Keratinocyte (primary cell): ENCODE measurements around the gene ATP2B2. TPM values are rescaled to one million over a fixed set of nuclear protein-coding genes. Genes with fewer than 3 reads are reported as not detected.

ENCODE experiments used
- DNase-seq: peaks from one replicate; pipeline ENCODE4 v3.0.0-alpha.2; 2011; ENCODE audit warnings: low read depth, missing footprints, low spot score
- FAIRE-seq: peaks from 2 replicates; lab custom pipeline; 2011; peaks lifted over from hg19 to GRCh38; lab: Jason Lieb, UNC
- H2AFZ ChIP-seq: 2 replicates; pipeline ENCODE4 v1.6.0; 2012; ENCODE audit warnings: low read length, control low read depth, inconsistent platforms; ENCODE audit not compliant: control insufficient read depth
- H3K27ac ChIP-seq: 2 replicates; pipeline ENCODE4 v1.5.1; 2011; ENCODE audit warnings: low read length; ENCODE audit not compliant: control insufficient read depth, insufficient read depth
- H3K27me3 ChIP-seq: 3 replicates; pipeline ENCODE4 v1.6.0; 2011; ENCODE audit warnings: low read length; ENCODE audit not compliant: control insufficient read depth, insufficient read depth; ENCODE audit errors: extremely low read depth
- H3K36me3 ChIP-seq, 2 experiments: 2 replicates in 1 of 2; 3 replicates in 1 of 2; pipeline ENCODE4 v1.5.1; 2011; ENCODE audit warnings: low read length in 2 of 2, mild to moderate bottlenecking in 1 of 2; ENCODE audit not compliant: control insufficient read depth in 2 of 2, insufficient read depth in 2 of 2; ENCODE audit errors: extremely low read depth in 1 of 2
- H3K4me1 ChIP-seq: 3 replicates; pipeline ENCODE4 v1.5.1; 2011; ENCODE audit warnings: low read length; ENCODE audit not compliant: control insufficient read depth, insufficient read depth; ENCODE audit errors: extremely low read depth
- H3K4me2 ChIP-seq: 3 replicates; pipeline ENCODE4 v1.6.0; 2011; ENCODE audit warnings: low read depth, low read length; ENCODE audit not compliant: control insufficient read depth, insufficient read depth; ENCODE audit errors: extremely low read depth
- H3K4me3 ChIP-seq, 3 experiments: fragments of 200-600 bp in 1 of 3; sonication (generic) in 1 of 3; 2 replicates in 2 of 3; 3 replicates in 1 of 3; pipeline ENCODE4 v1.5.1; 2011 to 2016; ENCODE audit warnings: low read length in 3 of 3, mild to moderate bottlenecking in 3 of 3, control low read depth in 2 of 3, inconsistent platforms in 1 of 3, low read depth in 1 of 3, mixed read lengths in 1 of 3, mixed run types in 1 of 3, moderate library complexity in 1 of 3; ENCODE audit not compliant: control insufficient read depth in 2 of 3, insufficient read depth in 2 of 3; ENCODE audit errors: extremely low read depth in 1 of 3
- H3K79me2 ChIP-seq: 2 replicates; pipeline ENCODE4 v1.6.0; 2012; ENCODE audit warnings: low read length; ENCODE audit not compliant: control insufficient read depth, insufficient read depth
- H3K9ac ChIP-seq: 3 replicates; pipeline ENCODE4 v1.6.0; 2011; ENCODE audit warnings: low read length; ENCODE audit not compliant: control insufficient read depth, insufficient read depth; ENCODE audit errors: extremely low read depth
- H3K9me1 ChIP-seq: 3 replicates; pipeline ENCODE4 v1.6.0; 2011; ENCODE audit warnings: low read length; ENCODE audit not compliant: control insufficient read depth, insufficient read depth; ENCODE audit errors: extremely low read depth
- H3K9me3 ChIP-seq: 2 replicates; pipeline ENCODE4 v1.5.1; 2012; ENCODE audit warnings: low read depth, low read length; ENCODE audit not compliant: control insufficient read depth
- H4K20me1 ChIP-seq: 3 replicates; pipeline ENCODE4 v1.6.0; 2011; ENCODE audit warnings: low read length; ENCODE audit not compliant: control insufficient read depth, insufficient read depth; ENCODE audit errors: extremely low read depth
- EZH2 ChIP-seq: IDR thresholded peaks from one replicate; pipeline ENCODE4 v1.6.1; 2012; ENCODE audit warnings: inconsistent platforms, mild to moderate bottlenecking, low read length, moderate library complexity
- dilution Hi-C: fragments of 300-500 bp; cut with MboI; formaldehyde crosslinking; loops from one replicate; pipeline ENCODE4 v1.7.0; 2020; ENCODE audit warnings: low sequenced_read_pairs; ENCODE audit not compliant: extremely low pct_ligation_motif_present
- polyA plus RNA-seq, 5 experiments: library from polyadenylated mRNA; depleted of rRNA in 3 of 5; stranded (reverse) in 3 of 5; stranded (forward) in 1 of 5; unstranded in 1 of 5; fragments of >200 nt; gene quantifications; 1 replicate in 1 of 5; 2 replicates in 3 of 5; 3 replicates in 1 of 5; pipeline versions ENCODE4 v1.2.1 to v1.2.3, GENCODE V29; 2011 to 2012; ENCODE audit warnings: missing spikeins in 2 of 5, low read depth in 1 of 5, low replicate concordance in 1 of 5
- TF ChIP-seq, protein P1 (sequence below), 3 experiments: IDR thresholded peaks in 1 of 3; conservative IDR thresholded peaks in 1 of 3; optimal IDR thresholded peaks in 1 of 3; 2 replicates in 2 of 3; 3 replicates in 1 of 3; pipeline versions ENCODE3 to v1.5.1; 2011; ENCODE audit warnings: low read length in 3 of 3, mild to moderate bottlenecking in 3 of 3, moderate library complexity in 2 of 3, control low read depth in 1 of 3, inconsistent platforms in 1 of 3; ENCODE audit not compliant: insufficient read depth in 2 of 3; ENCODE audit errors: extremely low read depth in 1 of 3

Gene ATP2B2
- polyA plus RNA-seq, 1 donor (not counting 4 experiments of a cell fraction or from before 2014, with no cell fraction given): not detected

DNA sequence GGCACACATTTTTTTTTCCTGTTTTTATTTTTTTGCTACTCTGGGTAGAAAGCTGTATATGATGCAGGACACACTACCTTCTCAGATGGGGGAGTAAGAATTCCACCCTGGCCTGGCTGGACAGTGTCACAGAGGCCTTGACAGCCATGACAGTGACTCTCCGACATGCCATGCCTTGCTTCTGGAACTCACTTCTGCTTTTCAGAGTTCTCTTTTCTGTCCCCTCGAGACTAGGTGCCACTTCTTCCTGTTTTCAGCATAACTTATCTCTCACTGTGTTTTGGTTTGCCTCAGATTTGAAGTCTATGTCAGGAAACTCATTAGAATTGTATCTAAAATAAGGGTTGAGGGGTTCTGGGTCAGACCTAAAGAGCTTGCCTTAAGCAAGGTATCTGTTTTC is 115.4 kb downstream of the ATP2B2 start:
- Histone ChIP-seq H4K20me1 (no peaks in the 10 kb centered on the region), H3K36me3 (no peaks in the 10 kb centered on the region), H3K4me1 (no peaks in the 10 kb centered on the region), H3K4me2 (no peak overlapping the region), H3K27ac (no peak overlapping the region), H3K27me3 (peaks cover 28% of the 10 kb centered on the region), H3K9me1 (no peaks in the 10 kb centered on the region), H3K9ac (no peak overlapping the region), H2AFZ (no peak overlapping the region), H3K79me2 (no peaks in the 10 kb centered on the region), H3K9me3 (peaks cover 3% of the 10 kb centered on the region), H3K4me3 (no peak overlapping the region)
- FAIRE-seq (no peak), DNase-seq (no peak)
- TF ChIP-seq, protein P1, sequence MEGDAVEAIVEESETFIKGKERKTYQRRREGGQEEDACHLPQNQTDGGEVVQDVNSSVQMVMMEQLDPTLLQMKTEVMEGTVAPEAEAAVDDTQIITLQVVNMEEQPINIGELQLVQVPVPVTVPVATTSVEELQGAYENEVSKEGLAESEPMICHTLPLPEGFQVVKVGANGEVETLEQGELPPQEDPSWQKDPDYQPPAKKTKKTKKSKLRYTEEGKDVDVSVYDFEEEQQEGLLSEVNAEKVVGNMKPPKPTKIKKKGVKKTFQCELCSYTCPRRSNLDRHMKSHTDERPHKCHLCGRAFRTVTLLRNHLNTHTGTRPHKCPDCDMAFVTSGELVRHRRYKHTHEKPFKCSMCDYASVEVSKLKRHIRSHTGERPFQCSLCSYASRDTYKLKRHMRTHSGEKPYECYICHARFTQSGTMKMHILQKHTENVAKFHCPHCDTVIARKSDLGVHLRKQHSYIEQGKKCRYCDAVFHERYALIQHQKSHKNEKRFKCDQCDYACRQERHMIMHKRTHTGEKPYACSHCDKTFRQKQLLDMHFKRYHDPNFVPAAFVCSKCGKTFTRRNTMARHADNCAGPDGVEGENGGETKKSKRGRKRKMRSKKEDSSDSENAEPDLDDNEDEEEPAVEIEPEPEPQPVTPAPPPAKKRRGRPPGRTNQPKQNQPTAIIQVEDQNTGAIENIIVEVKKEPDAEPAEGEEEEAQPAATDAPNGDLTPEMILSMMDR (optimal IDR thresholded peaks at IDR 0.05 in 1 of 3, IDR thresholded peaks at IDR 0.05 in 1 of 3, conservative IDR thresholded peaks at IDR 0.05 in 1 of 3; ENCODE audit: extremely low read depth in 1 of 3, insufficient read depth in 2 of 3, low read length in 3 of 3): no peak
- no peak for TF ChIP-seq EZH2
- dilution Hi-C loops: no loop called here

DNA sequence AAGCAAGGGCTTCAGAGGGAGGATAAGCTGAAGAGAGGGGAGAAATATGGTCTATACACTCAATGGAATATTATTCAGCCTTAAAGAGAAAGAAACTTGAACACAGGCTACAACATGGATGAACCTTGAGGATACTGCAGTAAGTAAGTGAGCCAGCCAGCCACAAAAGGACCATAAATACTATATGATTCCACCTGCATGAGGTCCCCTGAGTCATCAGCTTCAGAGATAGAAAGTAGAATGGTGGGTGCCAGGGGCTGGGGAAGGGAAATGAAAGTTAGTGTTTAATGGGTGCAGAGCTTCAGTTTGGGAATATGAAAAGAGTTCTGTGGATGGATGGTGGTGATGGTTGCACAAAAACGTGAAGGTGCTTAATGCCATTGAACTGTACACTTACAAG is 116.0 kb downstream of the ATP2B2 start:
- peaks cover 3% of the 10 kb centered on the region for H3K9me3 ChIP-seq
- no peaks in the 10 kb centered on the region for H3K79me2 ChIP-seq
- H3K4me2 ChIP-seq: no peak overlapping the region
- no peak overlapping the region for H3K27ac ChIP-seq
- DNase-seq (no peak), FAIRE-seq (no peak)
- dilution Hi-C loops: no loop called here
- H3K4me3 ChIP-seq: no peak overlapping the region
- H3K4me1 ChIP-seq: no peaks in the 10 kb centered on the region
- no peaks in the 10 kb centered on the region for H3K9me1 ChIP-seq
- H3K27me3 ChIP-seq: peaks cover 28% of the 10 kb centered on the region
- H4K20me1 ChIP-seq: no peaks in the 10 kb centered on the region
- no peaks in the 10 kb centered on the region for H3K36me3 ChIP-seq
- H2AFZ ChIP-seq: no peak overlapping the region
- no peak overlapping the region for H3K9ac ChIP-seq
- TF ChIP-seq, protein P1 (optimal IDR thresholded peaks at IDR 0.05 in 1 of 3, IDR thresholded peaks at IDR 0.05 in 1 of 3, conservative IDR thresholded peaks at IDR 0.05 in 1 of 3; ENCODE audit: extremely low read depth in 1 of 3, insufficient read depth in 2 of 3, low read length in 3 of 3): no peak
- TF ChIP-seq EZH2: no peak
